Kidney tubule cell (primary cell): ENCODE measurements around the gene RIMBP2.

Experiments
- DNase-seq: peaks from one replicate; pipeline ENCODE4 v3.0.0-alpha.2; 2018; ENCODE audit warnings: low spot score

RIMBP2 gene

DNA sequence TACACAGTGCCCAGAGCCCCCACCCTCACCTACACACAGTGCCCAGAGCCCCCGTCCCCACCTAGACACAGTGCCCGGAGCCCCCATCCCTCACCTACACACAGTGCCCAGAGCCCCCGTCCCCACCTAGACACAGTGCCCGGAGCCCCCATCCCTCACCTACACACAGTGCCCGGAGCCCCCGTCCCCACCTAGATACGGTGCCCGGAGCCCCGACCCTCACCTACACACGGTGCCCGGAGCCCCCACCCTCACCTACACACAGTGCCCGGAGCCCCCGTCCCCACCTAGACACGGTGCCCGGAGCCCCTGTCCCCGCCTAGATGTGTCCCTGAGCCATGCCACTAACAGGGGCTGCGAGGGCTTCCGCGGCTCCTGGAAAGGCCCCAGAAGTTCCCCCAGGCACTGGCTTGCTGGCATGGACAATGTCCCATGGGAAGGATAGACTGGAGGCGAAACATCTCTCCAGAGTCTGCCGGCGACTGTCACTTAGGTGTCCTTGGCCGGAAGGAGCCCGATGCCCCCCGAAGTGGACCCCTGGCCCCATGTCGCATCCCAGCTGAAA is 232.4 kb downstream of the RIMBP2 start:
- DNase-seq = no peak

DNA sequence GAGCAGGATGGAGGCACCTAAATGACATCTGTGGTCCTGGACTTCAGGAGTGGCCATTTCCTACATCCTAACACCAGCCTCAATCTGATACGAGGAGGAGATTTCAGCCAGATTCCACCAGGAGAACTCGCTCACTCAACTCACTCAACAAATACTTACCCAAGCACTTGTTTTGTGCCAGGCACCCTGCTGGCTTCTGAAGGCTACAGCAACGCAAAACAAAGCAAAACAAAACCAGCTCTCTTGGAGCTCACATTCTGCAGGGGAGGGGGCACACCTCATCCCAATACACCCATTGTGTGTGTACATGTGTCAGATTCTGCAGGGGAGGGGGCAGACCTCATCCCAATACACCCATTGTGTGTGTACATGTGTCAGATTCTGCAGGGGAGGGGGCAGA is 233.7 kb downstream of the RIMBP2 start:
- no peak for DNase-seq

DNA sequence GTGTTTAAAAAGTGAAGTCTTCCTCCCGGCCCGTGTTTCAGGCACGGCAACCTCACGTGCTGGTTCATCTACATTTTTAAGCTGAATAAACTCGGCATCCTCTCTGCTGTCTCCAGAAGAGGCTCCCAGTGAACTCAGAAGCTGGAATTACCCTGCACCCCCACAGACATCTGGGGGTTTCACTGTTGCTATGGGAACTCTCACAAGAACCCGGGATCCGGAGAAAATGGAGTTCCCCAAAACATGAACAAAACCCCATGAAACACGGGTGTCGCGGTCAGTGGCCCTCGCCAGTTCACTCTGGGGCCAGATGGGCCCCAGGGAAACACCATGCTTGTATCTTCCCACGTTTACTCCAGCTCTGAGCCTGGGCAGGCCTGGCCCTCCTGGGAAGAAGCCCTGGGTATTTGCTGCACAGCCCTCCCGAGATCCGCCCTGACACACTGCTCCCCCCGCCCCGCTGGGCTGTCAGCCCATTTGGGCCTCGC is 234.7 kb downstream of the RIMBP2 start:
- DNase-seq = no peak

DNA sequence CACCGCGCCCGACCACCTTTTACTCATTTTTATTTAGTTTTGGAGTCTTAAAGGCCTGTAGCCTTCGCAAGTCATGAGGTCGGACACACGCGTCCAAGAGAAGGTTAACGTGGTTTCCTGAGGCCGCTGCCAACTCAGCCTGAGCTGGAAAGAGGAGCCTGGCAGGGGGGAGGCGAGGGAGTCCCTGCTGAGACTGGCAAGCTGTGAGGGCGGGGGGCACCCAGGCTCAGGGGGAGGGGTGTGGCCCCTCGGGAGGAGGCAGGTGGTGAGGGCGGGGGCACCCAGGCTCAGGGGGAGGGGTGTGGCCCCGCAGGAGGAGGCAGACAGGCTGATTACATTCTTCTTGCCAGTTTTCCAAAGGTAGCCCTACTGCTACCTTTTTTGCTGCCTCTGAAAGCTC is 235.2 kb downstream of the RIMBP2 start:
- DNase-seq = no peak

DNA sequence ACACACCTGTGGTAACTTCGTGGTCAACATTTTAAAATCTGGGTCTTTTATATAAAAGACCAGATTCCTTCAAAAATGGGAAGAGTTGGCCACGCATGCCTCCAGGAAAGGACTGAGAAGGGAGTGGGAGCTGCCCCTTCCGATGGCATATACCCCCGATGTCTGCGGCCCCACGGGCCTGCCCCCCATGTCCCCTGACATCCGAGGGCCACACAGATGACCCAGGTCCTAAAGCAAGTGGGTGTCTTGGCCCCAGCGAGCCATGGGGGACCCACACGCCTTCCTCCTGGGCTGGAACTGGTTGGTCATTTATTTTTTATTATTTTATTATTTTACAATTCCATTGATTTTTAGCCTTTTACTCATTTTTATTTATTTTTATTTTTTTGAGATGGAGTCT is 235.9 kb downstream of the RIMBP2 start:
- DNase-seq = no peak

DNA sequence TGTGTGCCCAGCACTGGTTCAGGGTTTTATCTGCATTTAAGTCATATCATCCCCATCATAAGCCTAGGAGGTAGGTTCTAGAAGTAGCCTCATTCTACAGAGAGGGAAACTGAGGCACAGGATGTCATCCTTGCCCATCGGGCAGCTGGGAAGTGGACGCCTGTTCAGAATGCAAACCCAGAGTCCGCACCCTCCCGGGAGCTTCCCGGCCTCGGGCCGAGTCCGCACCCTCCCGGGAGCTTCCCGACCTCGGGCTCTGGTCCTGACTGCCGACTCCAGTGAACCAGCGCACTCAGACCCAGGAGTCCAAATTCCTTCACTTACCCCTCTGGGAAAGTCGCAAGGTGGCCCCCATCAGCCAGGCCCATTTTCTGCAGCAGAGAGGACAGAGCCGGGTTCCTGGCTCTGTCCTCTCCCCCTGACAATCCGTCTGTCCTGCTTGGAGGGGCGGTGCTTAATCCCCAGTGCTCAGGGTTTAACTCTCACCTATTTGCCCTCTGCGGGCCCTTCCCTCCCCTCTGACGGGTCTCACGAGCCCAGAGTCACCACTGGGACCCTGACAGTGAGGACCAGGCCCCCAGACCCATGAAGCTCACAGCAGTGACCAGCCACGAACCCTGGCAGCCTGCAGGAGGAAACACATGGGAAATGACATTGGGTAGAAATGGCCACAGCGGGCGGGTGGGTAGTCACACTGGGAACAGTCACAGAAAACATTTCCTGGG is 236.5 kb downstream of the RIMBP2 start:
- DNase-seq = no peak

DNA sequence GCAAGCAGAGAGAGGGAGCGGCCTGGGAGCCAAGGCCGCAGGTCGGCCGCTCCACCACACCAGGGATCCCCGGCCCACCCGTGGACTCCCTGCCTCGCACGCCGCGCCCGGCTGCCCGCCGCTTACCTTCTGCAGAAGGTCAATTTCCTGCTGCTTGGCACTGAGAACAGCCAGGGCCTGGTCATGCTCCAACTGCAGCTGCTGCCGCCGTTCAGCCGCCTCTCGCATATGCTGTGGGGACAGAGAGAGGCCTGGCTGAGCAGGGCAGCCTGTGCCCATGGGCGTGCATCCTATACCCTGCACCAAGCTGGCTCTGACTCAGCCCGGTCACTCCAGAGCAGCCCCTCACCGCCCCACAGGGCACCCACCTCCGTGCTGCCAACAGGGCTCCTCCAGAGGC is 237.3 kb downstream of the RIMBP2 start:
- DNase-seq = no peak

DNA sequence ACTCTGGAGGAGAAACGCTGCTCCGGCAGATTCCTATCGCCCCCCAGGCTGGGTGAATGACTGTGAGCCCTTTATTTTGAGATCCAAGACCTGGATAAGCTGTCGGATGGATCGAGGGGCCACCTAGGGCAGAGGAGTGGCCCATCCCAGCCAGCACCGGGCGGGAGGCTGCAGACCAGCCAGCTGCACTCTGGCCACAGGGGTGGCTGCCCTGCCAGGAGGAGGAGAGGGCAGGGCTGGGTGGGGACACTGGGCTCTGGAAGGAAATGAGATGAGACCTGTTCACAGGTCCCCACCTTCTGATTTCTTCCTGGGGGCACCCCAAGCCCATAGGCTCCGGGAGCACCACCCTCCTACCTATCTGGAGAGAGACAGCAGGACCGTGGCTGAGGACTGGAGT is 238.4 kb downstream of the RIMBP2 start:
- DNase-seq = no peak

DNA sequence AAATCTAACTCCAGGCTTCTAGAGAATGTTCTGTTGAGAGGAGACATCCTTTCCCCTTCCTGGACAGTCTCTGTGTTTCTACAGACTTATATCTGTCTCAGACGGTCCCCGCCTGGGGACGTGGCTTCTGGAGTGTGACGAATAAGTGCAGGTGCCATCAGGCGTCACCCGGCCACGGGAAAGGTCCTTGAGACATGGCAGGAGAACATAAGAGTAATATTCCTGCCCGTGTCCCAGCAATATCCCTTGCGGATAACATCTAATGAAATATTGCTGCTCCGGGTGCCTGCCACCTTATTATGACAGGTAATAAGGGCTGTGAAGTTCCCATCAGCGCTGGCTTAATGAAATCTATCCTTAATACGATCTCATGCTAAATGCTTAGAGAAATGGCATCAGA is 238.8 kb downstream of the RIMBP2 start:
- DNase-seq = no peak

DNA sequence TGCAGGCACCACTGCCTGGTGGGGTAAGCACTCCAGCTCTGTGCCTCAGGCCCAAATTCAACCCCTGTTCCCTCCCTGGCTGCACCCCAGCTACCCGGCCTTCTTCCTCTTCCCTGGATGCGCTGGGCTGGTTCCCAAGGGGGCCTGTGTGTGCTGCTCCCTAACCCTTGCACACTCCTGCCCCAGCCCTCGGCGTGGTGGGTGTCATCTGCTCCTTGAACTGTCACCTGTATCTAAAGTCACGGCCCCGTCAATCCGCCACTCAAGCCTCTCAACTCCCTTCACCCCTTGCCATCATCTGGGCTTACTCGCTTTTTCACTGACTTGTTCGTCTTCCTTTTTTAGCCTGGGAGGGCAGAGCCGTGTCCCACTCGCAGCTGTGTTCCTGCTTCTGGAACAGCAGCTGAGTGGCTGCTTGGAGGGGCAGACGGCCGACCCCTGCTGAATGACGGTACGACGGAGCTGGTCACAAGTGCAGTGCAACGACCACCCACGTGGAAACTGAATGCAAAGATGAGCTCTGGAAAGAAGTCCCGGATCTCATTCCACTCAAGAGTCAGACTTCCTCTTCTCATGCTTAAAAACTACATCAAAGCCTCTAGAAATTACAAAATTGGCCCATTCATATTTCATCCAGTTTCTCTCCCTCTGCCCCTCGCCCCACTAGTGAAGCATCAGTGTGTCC is 239.5 kb downstream of the RIMBP2 start:
- DNase-seq = no peak

DNA sequence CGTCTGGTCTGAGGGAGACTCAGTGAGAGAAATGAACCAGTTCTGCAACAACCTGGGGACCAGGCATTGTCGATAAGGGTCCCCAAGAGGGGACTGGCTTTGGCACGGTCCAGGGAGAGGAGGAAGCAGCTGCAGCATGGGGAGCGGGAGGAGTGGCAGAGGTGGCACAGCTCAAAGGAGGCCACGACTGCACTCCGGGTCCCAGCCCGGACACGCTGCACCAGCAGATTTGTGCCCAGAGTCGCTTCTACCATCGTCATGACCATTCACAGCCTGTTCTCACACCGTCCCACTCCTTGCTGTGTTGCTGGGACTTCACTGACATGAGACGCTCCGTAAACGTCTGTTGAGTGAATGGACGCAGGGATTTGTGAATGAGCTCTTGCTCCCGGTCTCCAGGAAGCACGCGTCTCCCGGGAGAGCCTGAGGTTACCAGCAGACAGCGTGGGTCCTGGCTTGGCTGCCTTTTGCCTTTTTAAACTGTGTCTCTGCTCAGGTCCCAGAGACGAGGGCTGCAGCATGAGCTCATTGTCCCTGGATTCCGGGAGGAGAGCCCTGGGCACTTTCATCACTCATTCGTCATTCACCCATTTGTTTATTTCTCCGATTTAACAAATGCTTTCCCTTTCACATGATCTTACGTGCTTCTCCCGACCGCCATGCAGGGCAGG is 241.4 kb downstream of the RIMBP2 start:
- DNase-seq = no peak

DNA sequence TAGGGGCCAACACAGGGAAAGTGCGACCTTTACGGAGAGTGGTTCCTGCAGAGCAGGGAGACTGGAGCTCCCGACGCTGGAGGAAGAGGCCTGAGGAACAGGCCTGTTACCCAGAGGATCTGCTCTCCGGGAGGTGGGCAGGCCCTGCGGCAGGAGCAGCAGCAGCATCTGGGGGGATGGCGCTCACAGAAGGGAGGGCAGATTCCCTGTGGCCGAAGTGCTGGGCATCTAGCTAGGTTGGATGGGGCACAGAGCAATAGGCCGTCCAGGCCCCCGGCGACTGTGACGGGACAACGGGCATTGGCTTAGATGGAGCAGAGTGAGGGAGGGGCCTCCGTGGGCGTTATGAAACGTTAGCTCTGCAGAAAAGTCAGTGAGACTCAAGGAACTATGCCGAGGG is 242.8 kb downstream of the RIMBP2 start:
- no peak for DNase-seq

DNA sequence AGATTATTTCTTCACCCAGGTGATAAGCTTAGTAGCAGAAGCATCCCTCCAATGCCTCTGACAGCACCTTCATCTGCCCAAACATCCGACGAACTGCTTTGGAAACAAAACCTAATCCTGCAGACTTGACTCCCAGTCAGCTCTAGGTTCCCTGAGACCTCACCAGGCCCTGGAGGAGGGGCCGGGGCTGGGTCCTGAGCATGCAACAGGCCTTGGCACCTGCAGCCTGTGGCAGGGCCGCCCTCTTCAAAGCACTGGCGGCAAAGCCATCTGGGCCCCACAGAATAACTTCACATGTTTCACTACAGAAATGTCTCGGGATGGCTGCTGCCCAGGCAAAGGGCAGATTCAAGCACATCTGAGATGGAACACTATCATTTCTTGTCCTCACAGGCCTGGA is 245.1 kb downstream of the RIMBP2 start:
- DNase-seq = no peak

DNA sequence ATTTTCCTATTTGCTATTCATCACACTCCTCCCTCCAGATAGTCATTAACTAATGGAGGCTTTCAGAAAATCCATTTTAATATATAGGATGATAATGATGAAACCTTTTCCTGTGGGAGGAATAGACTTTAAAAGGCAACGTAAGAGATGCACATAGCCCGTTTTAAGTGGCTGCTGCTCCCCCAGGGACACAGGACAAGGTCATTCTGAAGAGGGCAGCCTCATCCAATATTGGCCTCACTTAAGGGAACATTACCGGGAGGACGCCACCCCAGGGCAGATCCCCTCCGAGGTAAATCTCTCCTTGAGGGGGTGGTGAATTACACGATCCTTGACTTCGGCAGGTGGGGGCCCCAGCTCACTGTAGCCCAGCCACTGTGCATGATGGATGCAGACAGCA is 246.5 kb downstream of the RIMBP2 start:
- no peak for DNase-seq

DNA sequence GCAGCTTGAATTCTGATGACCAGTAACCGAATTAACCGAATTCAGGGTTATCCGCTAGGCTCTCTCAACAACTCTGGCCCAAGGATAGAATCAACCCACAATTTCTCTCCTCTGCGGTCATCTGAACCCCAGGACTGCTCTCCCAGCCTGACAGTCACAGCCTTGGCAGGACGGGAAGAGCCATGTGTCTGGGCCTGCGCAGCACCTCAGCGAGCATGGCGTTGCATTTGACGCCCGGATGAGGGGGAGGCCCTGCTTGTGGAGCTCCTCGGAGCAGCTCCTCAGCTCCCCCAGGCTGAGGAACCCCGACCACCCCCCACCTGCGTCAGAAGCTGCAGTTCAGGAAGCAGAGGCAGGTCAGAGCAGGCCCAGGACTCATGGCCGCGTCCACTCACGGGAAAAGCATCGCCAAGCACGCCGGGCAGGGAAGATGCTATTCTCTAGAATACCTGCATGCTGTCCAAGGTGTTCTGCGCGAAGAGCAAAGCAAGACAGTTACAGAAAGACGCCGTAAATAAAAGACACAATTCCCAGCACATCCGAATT is 247.3 kb downstream of the RIMBP2 start:
- DNase-seq = no peak

DNA sequence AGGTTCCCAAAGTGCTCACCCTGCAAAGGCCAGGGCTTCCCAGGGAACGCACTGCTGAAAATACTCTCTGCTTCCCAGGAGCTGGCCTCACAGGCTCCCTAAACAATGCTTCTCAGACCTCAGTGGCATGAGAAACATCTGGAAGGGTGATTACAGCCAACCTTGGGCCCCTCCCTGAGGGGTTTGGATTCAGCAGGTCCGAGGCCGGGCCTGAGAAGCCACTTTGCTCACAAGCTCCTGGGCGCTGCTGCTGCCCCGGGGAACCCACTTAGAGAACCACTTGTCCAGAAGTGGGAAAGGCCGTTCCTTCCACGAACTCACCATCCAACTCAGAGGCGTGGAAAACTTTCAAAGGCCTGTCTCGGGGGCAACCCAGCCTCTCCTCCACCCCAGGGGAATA is 247.9 kb downstream of the RIMBP2 start:
- DNase-seq = no peak

DNA sequence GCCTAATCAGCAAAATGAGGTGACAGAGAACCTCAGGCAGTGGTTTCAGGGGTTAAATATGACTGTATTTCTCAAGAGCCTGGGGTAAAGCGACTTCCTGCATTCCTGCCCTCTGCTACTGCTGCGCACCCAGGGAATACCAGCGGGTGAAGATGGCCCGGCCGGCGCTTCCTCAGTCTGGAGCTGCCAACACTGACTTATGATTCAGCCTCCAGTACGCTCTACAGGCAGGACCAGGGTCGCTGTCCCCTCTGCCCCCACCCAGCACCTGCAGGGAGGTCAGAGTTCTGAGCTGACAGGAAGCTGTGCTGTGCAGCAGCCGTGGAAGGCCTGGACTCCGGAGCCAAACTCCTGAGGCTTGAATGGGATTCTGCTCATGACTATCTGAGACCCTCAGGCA is 250.5 kb downstream of the RIMBP2 start:
- DNase-seq = no peak

DNA sequence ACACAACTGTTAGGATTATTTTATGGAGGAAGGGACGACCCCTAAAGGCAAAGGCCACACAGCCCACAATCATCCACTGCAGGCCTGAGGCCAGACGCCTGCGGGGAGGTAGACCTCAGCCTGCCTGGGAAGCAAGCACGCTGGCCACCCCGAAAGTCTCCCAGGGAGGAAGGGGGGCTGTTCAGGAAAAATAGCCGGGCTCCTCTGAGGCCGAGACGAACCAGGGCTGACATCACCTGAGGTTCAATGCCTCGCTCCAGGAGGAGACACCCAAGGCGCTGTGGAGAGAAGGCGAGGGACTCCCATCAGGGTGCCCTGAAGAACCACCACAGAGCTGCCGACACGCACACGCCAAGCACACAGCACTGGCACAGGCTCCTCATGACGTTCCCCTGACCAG is 251.1 kb downstream of the RIMBP2 start:
- DNase-seq = no peak

DNA sequence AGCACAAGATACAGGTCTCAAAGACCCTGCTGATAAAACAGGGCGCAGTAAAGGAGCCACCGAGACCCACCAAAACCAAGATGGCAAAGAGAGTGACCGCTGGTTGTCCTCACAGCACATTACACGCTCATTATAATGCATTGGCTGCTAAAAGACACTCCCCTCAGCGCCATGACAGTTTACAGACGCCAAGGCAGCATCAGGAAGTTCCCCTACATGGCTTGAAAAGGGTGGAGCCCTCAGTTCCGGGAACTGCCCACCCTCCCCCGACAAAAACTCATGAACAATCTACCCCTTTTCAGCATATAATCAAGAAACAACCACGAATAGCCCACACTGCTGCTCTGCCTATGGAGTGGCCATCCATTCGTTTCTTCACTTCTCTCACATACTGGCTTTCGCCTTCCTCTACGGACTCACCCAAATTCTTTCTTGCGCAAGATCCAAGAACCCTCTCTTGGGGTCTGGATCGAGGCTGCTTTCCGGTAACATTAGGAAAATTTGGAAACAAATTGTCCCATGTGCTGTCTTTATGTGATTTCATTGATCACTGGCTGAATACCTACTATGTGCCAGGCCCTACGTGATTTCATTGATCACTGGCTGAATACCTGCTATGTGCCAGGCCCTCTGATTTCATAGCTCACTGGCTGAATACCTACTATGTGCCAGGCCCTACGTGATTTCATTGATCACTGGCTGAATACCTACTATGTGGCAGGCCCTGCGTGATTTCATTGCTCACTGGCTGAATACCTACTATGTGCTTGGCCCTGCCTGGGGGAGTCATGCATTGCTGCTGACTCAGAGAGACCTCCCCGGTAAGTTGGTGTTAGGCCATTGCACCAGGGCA is 252.1 kb downstream of the RIMBP2 start:
- no peak for DNase-seq

DNA sequence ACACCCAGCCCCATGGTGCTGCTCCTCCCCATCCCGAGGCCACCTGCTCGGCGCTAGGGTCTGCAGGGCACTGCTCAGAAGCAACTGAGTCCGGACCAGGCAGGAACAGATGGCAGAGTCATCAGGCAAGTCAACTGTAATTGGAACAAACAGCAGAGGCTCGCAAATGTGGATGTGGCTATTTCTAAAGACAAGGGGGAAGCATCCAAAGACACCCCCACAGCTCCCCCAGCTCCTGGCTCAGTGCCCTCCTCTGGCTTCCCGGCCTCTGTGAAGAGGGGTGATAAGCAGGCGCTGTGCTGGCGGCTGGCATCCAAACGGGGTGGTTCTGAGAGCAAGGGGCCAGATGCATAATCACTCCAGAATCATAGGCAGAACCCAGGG is 252.8 kb downstream of the RIMBP2 start:
- DNase-seq = no peak

DNA sequence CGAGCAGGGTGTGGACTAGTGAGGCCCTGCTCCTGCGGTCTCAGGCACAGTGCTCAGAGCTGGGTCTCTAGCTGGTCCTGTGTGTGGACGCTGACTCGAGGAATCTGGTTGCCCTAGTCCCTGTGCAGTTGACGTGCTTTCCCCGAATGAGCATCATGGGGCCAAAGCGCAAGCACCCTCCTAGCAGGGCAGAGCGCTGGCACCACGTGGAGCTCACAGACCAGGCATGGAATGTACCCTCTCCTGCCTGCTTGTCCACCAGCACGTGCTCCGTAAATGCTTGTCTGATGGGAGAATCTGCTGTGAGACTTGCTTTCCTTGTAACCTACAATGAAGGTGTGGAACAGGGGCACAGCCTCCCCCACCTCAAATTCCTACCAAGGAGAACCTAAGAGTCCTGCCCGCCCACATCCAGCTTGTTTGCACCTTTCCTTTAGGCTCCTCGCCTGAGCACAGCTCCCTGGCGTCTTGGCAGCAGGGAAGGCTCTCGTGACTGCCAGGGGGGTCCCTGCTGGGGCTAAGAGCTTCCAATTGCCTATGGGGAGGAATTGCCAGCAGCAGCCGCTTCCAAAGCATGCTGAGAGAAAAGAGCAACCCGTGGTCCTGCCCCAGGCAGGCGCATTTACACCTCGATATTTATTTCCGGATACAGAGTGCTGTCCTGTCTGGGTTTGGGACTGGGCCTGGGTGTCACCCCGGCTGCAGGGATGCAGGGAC is 253.4 kb downstream of the RIMBP2 start:
- no peak for DNase-seq
